ENCODE data around the gene TYRO3.
A peak's percentile ranks its signal among the peaks of the same experiment; 100 is the strongest.

The TYRO3 gene

DNA sequence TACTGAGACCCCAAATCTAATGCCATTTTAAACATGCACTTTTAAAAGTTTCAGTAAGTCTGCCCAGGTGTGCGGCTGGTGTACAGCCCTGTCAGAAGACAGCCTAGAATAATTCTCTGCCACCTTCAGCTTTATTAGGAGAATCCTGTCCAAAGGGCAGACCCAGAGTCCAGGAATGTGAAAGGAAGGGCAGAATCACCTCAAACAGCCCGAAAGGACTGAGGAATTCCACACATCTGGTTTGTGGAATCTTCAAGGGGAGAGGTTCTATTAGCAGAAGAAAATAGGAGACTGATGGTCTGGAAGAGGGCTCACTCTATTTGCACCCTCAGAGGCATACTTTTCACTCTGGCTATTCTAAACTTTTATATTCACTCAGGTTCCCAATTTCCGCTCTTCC, 46.6 kb downstream of the TYRO3 start:
- no peak for DNase-seq (ENCODE audit: low read depth)

GRCh38 chr15:41606997-41607396, 48.0 kb downstream of the TYRO3 start:
- no peak for DNase-seq (ENCODE audit: low read depth)

GRCh38 chr15:41609123-41609522, 50.1 kb downstream of the TYRO3 start:
- DNase-seq (ENCODE audit: low read depth): no peak

DNA sequence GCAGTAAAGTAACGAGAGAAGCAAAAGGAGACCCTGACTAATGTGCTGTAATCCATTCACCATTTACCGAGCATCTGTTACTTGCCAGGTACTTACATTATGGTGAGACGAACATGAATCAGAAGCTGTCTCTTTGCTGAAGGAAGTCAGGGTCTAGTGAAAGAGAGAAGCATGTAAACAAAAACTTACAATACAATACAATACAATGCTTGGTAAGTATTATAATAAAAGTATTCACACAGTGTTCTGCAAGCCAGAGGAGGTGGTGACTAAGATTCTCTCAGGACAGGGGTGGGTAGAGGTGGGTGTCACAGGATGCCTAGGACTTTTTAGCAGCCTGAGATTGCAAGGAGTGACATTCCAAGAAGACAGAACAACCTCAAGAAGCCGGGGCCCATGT, 51.0 kb downstream of the TYRO3 start:
- DNase-seq (ENCODE audit: low read depth): no peak

DNA sequence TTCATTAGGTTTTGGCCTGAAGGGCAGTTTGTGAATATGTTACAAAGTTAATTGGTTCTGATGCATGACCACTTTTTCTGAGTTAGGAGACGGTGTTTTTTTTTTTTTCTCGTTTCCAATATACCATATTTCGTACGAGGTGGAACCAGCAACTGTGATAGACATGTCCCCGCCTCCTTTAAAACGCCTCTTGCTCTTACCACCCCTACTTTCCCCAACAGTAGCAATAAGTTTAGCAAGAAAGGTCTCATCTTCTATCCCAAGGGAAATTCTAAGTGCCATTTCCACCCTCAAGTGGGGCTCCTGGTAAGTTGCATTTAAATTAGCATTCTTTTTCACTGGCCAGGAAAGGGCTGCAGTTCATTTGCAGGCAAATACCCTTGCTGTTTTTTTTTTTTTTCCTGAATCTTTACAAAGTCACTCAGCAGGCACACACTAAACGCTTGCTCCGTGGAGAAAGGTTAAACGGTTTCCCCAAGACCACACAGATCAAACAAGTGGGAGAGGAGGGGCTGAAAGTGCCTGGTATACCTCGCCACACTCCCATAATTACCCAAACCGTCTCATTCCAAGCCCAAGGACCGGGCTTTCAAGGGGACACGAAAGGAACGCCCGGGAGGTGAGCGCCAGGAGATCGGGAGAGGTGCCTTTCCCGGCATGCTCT, 61.7 kb downstream of the TYRO3 start:
- no peak for DNase-seq (ENCODE audit: low read depth)

- DNase-seq (ENCODE audit: low read depth): peak; percentile 91
These were observed 62.5 kb downstream of the TYRO3 start for GRCh38 chr15:41621200-41622193.

DNA sequence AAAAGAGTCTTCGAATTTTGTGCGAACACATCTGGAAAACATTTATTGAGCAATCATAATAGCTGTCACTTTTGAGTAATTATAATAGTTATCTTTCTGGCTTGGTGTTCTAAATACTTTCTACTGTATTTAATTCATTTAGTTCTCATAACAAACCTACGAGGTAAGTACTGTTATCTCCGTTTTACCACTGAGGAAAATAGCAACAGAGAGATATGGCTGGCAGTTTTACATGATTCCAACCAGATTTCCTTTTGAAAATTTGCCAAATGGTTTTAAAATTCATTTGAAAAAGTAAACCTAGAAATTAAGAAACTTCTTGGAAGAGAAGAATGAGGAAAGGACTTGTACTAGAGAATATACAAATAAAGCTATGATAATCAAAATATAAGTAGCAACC, 63.9 kb downstream of the TYRO3 start:
- no peak for DNase-seq (ENCODE audit: low read depth)

- no peak for DNase-seq (ENCODE audit: low read depth)
These were observed 68.2 kb downstream of the TYRO3 start for GRCh38 chr15:41627203-41627602.

DNA sequence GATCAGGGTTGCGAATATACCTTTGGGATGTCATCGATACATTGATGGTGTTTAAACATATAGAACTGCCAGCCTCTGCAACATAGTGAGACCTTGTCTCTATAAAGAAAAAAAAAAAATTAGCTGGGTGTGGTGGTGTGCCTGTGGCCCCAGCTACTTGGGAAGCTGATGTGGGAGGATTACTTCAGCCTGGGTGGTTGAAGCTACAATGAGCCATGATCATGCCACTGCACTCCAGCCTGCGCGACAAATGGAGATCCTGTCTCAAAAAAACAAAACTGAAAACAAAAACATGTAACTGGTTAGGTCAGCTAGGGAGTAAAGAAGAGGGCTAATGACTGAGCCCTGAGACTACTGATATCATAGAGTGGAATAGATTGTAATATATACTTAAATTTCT, 70.5 kb downstream of the TYRO3 start:
- DNase-seq (ENCODE audit: low read depth): no peak

GRCh38 chr15:41629883-41630282, 70.9 kb downstream of the TYRO3 start:
- DNase-seq (ENCODE audit: low read depth): no peak

DNA sequence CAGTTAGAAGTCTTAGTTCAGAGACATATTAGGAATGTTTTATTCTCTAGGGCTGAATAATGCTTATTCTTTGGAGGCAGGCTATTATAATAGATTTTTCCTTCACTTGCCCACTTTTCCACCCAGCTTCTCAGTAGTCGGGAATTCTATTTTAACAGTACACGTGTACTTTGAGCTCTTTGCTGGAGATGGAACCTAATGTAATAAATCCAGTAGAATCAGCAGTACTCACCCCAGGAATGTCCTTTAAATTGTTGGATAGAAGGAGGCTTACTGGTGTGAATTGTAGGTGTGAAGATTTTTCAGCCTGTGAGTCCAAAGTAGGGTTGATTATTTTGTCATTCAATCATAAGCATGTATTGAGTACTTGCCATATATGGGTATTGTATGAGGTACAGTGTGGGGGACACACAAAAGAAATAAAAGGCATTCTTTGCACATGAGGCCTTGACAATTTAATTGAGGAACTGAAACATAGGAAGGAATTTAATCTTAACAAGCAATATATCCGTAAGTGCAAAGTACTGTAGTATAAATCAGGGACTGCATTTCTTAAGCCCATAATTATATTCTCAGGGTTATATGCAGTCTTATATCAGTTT, 71.7 kb downstream of the TYRO3 start:
- no peak for DNase-seq (ENCODE audit: low read depth)

DNA sequence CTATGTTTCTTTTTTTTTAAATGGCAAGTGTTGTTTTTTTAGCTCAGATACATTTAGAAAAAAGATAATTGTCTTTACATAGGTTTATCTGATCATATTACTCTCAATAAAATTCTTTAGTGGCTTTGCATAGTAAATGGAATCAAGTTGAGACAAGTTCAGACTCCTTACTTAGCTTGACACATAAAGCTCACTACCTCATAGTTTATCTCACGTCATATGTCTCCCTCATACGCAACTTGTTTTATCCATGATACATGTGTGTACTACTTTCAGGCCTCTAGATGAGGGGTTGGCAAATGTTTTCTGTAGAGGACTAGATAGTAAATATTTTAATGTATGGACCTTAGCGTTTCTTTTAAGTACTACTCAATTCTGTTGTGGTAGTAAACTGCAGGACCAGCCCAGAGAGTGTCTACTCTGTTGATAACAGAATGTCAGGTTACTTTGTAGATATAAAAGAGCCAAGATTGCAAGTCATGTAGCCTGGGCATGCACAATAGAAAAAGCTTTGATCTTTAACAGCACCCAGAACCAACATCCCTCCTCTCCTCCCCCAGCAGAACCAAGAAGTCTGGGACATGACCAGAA, 73.0 kb downstream of the TYRO3 start:
- no peak for DNase-seq (ENCODE audit: low read depth)
